HFF-Myc (cell line): ENCODE results near the gene DIPK1B.
A peak's percentile ranks its signal among the peaks of the same experiment; 100 is the strongest.

Experiments
- DNase-seq: peaks from one replicate; pipeline ENCODE4 v3.0.0-alpha.2; 2011; ENCODE audit warnings: low read depth; ENCODE audit errors: extremely low read depth
- H3K4me3 ChIP-seq: replicated peaks from 2 replicates; pipeline ENCODE4 v1.5.1; 2011; ENCODE audit warnings: low read depth, mild to moderate bottlenecking, control low read depth, low read length
- TF ChIP-seq, protein P1 (sequence below): IDR thresholded peaks from 2 replicates; pipeline ENCODE4 v1.5.1; 2012; ENCODE audit warnings: mild to moderate bottlenecking, low read depth, low read length, control low read depth; ENCODE audit errors: missing control alignments

DIPK1B gene

GRCh38 chr9:136670576-136671253, 41.7 kb upstream of the DIPK1B start:
- DNase-seq: no peak
- TF ChIP-seq, protein P1, sequence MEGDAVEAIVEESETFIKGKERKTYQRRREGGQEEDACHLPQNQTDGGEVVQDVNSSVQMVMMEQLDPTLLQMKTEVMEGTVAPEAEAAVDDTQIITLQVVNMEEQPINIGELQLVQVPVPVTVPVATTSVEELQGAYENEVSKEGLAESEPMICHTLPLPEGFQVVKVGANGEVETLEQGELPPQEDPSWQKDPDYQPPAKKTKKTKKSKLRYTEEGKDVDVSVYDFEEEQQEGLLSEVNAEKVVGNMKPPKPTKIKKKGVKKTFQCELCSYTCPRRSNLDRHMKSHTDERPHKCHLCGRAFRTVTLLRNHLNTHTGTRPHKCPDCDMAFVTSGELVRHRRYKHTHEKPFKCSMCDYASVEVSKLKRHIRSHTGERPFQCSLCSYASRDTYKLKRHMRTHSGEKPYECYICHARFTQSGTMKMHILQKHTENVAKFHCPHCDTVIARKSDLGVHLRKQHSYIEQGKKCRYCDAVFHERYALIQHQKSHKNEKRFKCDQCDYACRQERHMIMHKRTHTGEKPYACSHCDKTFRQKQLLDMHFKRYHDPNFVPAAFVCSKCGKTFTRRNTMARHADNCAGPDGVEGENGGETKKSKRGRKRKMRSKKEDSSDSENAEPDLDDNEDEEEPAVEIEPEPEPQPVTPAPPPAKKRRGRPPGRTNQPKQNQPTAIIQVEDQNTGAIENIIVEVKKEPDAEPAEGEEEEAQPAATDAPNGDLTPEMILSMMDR: no peak
- H3K4me3 ChIP-seq: no peak overlapping the region

DNA sequence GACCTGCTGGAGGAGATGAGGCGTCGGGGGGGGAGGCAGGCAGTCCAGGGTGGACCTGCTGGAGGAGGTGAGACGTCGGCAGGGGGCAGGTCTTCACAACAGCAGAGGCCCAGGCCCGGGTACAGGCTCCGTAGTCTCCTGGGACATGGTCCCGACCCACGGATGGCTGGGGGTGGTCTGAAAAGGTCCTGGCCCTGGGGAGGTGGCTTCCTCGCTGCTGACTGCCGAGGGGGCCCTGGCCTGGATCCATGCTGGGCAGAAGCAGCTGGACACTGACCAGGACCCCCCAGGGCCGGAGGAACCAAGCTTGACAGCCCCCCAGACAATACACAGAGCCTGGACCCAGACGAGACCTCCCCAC, 41.1 kb upstream of the DIPK1B start:
- TF ChIP-seq, protein P1: no peak
- no peak overlapping the region for H3K4me3 ChIP-seq
- DNase-seq: no peak

GRCh38 chr9:136671646-136672430, 40.5 kb upstream of the DIPK1B start:
- TF ChIP-seq, protein P1: peak; percentile 98
- no peak for DNase-seq
- no peak overlapping the region for H3K4me3 ChIP-seq

DNA sequence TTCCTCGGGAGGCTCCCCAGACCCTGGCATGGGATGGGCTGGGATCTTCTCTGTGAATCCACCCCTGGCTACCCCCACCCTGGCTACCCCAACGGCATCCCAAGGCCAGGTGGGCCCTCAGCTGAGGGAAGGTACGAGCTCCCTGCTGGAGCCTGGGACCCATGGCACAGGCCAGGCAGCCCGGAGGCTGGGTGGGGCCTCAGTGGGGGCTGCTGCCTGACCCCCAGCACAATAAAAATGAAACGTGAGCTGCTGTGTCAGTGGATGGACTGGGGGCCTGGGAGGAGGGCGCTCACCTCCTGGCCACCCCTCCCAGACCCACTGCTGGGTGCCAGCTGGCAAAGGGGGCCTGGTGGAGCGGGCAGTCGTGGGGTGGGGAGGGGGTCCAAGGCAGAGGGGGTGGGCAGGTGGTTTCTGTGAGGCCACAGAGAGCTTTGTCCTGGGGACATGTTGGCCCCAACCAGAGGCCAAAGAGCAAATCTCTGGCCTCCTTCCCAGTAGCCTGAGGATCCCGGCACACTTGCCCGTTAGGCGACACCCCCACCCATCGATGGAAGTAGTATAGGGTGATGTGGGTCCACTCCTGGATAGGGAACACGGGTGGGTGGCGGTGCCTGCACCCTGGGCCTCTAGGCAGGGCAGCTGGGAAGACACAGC, 39.8 kb upstream of the DIPK1B start:
- TF ChIP-seq, protein P1: no peak
- H3K4me3 ChIP-seq: no peak overlapping the region
- DNase-seq: no peak

DNA sequence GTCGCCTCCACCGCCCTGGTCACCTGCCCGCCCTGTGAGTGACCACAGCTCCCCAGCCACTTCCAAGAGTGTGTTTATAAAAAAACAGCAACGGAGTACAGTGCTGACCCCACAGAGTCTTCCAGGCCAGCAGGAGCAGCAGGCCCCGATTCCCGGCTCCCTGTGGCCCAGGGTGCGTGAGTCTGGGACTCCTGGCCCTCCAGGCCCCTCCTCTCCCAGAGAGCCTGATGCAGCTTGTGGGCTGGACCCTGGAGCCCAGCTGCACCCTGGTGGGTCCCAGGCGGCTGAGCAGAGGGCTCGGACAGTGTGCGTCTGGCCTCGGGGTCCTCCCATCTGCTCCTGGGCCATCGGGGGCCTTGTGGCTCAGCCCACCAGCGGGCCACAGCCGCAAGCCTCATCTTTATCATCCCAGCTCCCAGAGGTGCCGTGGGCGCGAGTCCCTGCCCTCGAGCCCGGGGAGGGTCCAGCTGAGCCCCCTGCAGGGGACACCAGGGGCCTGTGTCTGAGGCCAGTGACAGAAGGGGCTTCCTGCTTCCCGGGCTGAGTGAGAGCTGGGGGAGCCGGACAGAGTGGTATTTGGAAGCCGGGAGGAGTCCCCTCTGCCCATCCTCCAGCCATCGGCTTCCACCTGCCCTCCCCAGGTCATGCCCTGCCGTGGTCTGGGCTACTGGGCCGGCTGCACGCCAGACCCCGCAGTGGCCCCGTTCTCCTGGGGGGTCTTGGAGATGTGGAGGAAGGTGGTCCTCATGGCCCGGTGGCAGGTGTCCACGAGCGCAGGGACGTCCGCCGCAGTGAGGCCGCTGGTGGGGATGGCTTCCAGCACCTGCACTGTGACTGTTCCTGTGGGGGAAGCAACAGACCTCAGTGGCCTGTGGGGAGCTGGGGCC, 39.0 kb upstream of the DIPK1B start:
- no peak overlapping the region for H3K4me3 ChIP-seq
- DNase-seq: no peak
- TF ChIP-seq, protein P1: no peak
